C4-2B (cell line): ENCODE data around the gene GPR137B.

Experiments
- H3K27ac ChIP-seq: fragments of 450-650 bp; 2 replicates; pipeline ENCODE4 v1.5.1; 2017
- ZFX ChIP-seq: fragments of 450-650 bp; IDR thresholded peaks from 2 replicates; pipeline ENCODE4 v1.6.1; 2017
- TF ChIP-seq, protein P1 (sequence below): fragments of 450-650 bp; conservative IDR thresholded peaks from 2 replicates; pipeline ENCODE4 v1.5.1; 2017; ENCODE audit warnings: mild to moderate bottlenecking

GPR137B gene

DNA sequence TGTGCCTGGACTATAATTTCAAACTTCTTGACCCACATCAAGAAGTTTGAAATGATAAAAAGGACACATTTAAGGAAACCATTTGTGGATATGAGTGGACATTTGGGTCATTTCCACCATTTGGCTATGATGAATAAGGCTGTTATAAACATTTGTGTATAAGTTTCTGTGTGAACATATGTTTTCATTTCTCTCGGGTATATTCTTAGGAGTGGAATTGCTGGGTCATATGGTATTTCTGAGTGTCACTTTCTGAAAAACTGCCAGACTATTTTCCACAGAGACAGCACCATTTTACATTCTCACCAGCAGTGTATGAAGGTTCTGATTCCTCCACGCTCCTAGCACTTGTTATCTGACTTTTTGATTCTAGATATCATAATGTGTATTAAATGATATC is 50.8 kb downstream of the GPR137B start:
- H3K27ac ChIP-seq = no peak overlapping the region
- no peak for TF ChIP-seq ZFX
- TF ChIP-seq, protein P1, sequence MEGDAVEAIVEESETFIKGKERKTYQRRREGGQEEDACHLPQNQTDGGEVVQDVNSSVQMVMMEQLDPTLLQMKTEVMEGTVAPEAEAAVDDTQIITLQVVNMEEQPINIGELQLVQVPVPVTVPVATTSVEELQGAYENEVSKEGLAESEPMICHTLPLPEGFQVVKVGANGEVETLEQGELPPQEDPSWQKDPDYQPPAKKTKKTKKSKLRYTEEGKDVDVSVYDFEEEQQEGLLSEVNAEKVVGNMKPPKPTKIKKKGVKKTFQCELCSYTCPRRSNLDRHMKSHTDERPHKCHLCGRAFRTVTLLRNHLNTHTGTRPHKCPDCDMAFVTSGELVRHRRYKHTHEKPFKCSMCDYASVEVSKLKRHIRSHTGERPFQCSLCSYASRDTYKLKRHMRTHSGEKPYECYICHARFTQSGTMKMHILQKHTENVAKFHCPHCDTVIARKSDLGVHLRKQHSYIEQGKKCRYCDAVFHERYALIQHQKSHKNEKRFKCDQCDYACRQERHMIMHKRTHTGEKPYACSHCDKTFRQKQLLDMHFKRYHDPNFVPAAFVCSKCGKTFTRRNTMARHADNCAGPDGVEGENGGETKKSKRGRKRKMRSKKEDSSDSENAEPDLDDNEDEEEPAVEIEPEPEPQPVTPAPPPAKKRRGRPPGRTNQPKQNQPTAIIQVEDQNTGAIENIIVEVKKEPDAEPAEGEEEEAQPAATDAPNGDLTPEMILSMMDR = no peak

DNA sequence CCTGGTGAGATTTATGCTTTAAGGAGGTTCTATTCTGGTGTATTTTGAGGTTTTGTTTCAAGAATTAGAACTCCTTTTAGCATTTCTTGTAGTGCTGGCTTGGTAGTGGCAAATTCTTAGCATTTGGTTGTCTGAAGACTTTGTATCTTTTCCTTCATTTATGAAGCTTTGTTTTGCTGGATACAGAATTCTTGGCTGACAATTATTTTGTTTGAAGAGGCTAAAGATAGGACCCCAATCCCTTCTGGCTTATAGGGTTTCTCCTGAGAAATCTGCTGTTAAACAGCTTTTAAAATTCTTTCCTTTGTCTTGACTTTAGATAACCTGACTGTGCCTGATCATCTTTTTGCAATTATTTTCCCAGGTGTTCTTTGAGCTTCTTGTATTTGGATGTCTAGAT is 58.6 kb downstream of the GPR137B start:
- TF ChIP-seq ZFX = no peak
- TF ChIP-seq, protein P1 = no peak
- no peak overlapping the region for H3K27ac ChIP-seq

DNA sequence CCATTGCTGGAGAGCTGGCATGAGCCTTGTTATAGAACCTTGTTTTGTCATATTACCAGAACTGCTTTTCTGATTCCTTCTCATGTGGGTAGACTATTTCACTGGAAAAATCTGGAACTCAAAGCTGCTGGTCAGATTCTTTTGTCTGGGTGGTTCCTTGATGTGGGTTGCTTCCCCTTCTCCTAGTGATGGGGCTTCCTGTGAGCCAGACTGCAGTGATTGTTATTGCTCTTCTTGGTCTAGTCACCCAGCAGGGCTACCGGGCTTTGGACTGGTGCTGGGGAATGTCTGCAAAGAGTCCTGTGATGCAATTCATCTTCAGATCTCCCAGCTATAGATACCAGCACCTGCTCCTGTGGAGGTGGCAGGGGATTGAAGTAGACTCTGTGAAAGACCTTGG is 59.4 kb downstream of the GPR137B start:
- no peak for TF ChIP-seq ZFX
- TF ChIP-seq, protein P1 = no peak
- no peak overlapping the region for H3K27ac ChIP-seq

DNA sequence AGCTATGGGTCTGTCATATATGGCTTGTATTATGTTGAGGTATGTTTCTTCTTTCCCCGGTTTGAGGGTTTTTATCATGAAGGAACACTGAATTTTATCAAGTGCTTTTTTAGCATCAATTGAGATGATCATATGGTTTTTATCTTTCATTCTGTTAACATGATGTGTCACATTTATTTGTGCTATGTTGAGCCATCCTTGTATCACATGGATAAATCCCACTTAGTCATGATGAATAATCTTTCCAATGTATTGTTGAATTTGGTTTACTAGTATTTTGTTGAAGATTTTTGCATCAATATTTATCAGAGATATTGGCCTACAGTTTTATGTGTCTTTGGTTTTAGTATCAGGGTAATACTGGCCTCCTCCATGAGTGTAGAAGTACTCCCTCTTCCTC is 61.7 kb downstream of the GPR137B start:
- no peak for TF ChIP-seq ZFX
- TF ChIP-seq, protein P1 = no peak
- H3K27ac ChIP-seq = no peak overlapping the region

DNA sequence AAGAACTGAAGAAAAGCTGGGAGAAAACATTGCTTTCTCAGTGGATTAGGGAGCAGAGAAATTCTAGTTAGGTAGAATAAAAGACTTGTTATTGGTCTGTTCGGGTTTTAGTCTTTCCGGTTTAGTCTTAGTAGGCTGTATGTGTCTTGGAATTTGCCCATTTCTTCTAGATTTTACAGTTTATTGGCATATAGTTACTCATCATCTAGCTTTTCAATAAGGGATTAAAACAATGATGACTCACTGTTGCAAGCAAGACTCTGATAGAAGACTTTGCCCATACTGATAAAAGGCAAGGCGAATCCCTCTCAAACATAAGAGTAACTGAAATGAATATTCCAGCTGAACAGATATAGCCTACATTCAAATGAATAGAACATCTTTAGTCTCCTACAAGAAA is 62.3 kb downstream of the GPR137B start:
- no peak for TF ChIP-seq ZFX
- TF ChIP-seq, protein P1 = no peak
- H3K27ac ChIP-seq = no peak overlapping the region

DNA sequence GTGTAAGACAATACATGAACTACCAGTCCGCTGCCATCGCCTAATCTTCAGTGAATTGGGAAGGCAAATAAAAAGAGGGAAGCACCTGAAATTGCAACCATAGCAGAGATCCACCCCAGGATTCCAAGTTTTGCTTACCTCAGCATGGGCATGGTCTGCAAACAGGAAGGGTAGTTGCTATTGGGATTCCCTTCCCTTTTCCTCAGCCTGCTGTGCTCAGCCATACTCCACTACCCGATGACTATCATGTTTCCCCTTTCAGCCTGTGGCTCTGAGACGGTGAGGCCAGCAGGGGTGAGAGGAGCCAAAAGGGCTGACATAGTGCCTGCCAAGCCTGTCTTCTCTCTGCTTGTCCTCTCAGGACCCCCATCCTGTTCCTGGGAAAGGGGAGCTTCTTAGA is 64.2 kb downstream of the GPR137B start:
- TF ChIP-seq, protein P1 = no peak
- TF ChIP-seq ZFX = no peak
- H3K27ac ChIP-seq = no peak overlapping the region

DNA sequence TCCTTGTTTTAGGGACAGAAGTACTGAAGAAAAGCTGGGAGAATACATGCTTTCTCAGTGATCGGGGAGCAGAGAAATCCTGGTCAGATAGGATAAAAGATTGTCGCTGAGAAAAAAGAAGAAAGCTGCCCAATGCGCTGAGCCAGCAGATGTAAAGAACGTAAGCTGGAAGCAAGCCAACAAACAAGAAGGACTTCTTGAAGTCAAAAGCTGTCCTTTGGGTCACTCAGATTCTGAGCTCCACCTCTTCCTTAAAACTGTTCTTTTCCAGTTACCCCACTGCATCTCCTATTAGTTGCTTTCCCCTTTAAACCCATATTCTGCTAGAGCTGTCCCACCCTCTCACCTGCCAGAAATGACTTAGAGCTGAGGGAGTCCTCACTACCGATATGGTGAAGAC is 64.8 kb downstream of the GPR137B start:
- H3K27ac ChIP-seq = no peak overlapping the region
- no peak for TF ChIP-seq ZFX
- TF ChIP-seq, protein P1 = no peak
